ENCODE measurements around the gene HEPH.

DNA sequence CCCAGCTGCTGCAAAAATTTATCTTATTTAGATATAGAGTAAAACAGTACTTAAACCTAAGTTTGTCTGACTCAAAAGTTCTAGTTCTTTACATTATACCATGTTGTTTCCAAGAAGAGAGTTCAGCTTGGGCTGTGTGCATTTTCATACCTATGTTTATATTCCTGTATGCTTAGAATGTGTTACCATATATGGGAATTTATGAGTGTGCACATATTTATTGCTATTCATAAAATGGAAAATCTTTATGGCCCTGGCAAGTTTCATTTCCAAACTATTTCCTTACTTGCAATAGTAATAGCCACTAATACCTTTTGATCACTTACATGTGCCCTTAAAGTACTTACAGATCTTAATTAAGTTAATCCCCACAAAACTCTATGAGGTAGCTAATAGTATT is 2.6 kb downstream of the HEPH start:
- TF ChIP-seq CTCF (conservative IDR thresholded peaks at IDR 0.05; ENCODE audit: low read length) = no peak
- no peak for TF ChIP-seq EZH2phosphoT487 (IDR thresholded peaks at IDR 0.05; ENCODE audit: borderline replicate concordance, low read depth, low read length)

Measured in OCI-LY7 (cell line).